Measurements from ENCODE around the gene GALNT2. TPM values are rescaled to one million over a fixed set of nuclear protein-coding genes. Genes with fewer than 3 reads are reported as not detected.

Gene GALNT2
- total RNA-seq, 1 donor from 2014 or later: 31.9 TPM

GRCh38 chr1:230117694-230118093, 50.7 kb downstream of the GALNT2 start:
- Histone ChIP-seq H3K27me3 (ENCODE audit: control insufficient read depth, insufficient read depth, low read length) (no peaks in the 10 kb centered on the region), H3K4me3 (ENCODE audit: low read depth, low read length) (no peak overlapping the region), H3K36me3 (ENCODE audit: control insufficient read depth, insufficient read depth, low read length) (peaks cover 2% of the 10 kb centered on the region)
- DNase-seq (ENCODE audit: low read depth) (no peak), FAIRE-seq (no peak)
- TF ChIP-seq, protein P1, sequence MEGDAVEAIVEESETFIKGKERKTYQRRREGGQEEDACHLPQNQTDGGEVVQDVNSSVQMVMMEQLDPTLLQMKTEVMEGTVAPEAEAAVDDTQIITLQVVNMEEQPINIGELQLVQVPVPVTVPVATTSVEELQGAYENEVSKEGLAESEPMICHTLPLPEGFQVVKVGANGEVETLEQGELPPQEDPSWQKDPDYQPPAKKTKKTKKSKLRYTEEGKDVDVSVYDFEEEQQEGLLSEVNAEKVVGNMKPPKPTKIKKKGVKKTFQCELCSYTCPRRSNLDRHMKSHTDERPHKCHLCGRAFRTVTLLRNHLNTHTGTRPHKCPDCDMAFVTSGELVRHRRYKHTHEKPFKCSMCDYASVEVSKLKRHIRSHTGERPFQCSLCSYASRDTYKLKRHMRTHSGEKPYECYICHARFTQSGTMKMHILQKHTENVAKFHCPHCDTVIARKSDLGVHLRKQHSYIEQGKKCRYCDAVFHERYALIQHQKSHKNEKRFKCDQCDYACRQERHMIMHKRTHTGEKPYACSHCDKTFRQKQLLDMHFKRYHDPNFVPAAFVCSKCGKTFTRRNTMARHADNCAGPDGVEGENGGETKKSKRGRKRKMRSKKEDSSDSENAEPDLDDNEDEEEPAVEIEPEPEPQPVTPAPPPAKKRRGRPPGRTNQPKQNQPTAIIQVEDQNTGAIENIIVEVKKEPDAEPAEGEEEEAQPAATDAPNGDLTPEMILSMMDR (IDR thresholded peaks at IDR 0.05; ENCODE audit: insufficient read depth, low read length, severe bottlenecking): no peak

- H3K27me3 ChIP-seq (ENCODE audit: control insufficient read depth, insufficient read depth, low read length): no peaks in the 10 kb centered on the region
- H3K36me3 ChIP-seq (ENCODE audit: control insufficient read depth, insufficient read depth, low read length): peaks cover 2% of the 10 kb centered on the region
- no peak overlapping the region for H3K4me3 ChIP-seq (ENCODE audit: low read depth, low read length)
- DNase-seq (ENCODE audit: low read depth) (no peak), FAIRE-seq (no peak)
- TF ChIP-seq, protein P1 (IDR thresholded peaks at IDR 0.05; ENCODE audit: insufficient read depth, low read length, severe bottlenecking): no peak
These were observed 52.3 kb downstream of the GALNT2 start for GRCh38 chr1:230119340-230119739.

GRCh38 chr1:230120289-230120920, 53.4 kb downstream of the GALNT2 start:
- no peak for DNase-seq (ENCODE audit: low read depth)

GRCh38 chr1:230120921-230121381, 53.9 kb downstream of the GALNT2 start:
- DNase-seq (ENCODE audit: low read depth) (peak; percentile 33), FAIRE-seq (no peak)
- TF ChIP-seq, protein P1 (IDR thresholded peaks at IDR 0.05; ENCODE audit: insufficient read depth, low read length, severe bottlenecking): peak; percentile 49
- no peak overlapping the region for H3K4me3 ChIP-seq (ENCODE audit: low read depth, low read length)
- H3K36me3 ChIP-seq (ENCODE audit: control insufficient read depth, insufficient read depth, low read length): peaks cover 2% of the 10 kb centered on the region
- no peaks in the 10 kb centered on the region for H3K27me3 ChIP-seq (ENCODE audit: control insufficient read depth, insufficient read depth, low read length)

More at GRCh38 chr1:230120289-230120920, 53.4 kb downstream of the GALNT2 start:
- H3K36me3 ChIP-seq (ENCODE audit: control insufficient read depth, insufficient read depth, low read length): peaks cover 2% of the 10 kb centered on the region
- FAIRE-seq: no peak
- no peaks in the 10 kb centered on the region for H3K27me3 ChIP-seq (ENCODE audit: control insufficient read depth, insufficient read depth, low read length)
- TF ChIP-seq, protein P1 (IDR thresholded peaks at IDR 0.05; ENCODE audit: insufficient read depth, low read length, severe bottlenecking): no peak
- H3K4me3 ChIP-seq (ENCODE audit: low read depth, low read length): no peak overlapping the region

- TF ChIP-seq, protein P1 (IDR thresholded peaks at IDR 0.05; ENCODE audit: insufficient read depth, low read length, severe bottlenecking): no peak
- no peaks in the 10 kb centered on the region for H3K27me3 ChIP-seq (ENCODE audit: control insufficient read depth, insufficient read depth, low read length)
- H3K36me3 ChIP-seq (ENCODE audit: control insufficient read depth, insufficient read depth, low read length): peaks cover 2% of the 10 kb centered on the region
- no peak overlapping the region for H3K4me3 ChIP-seq (ENCODE audit: low read depth, low read length)
- no peak for FAIRE-seq
- no peak for DNase-seq (ENCODE audit: low read depth)
These were observed 54.9 kb downstream of the GALNT2 start for GRCh38 chr1:230121950-230122349.
